GM19043 (cell line): Measurements from ENCODE around the gene MRPL42.
"Not testable (repeated sequence)": the region's sequence is repeated elsewhere in the genome, so short reads cannot be mapped to it uniquely, and the experiment has no call there.

Experiments used
- ATAC-seq: cut with Tn5 transposase; IDR thresholded peaks from one replicate; pipeline ENCODE4 v1.9.1; 2021; ENCODE audit warnings: low read depth; ENCODE audit not compliant: unreplicated experiment

The MRPL42 gene

GRCh38 chr12:93443576-93443975, 23.7 kb upstream of the MRPL42 start:
- ATAC-seq = no peak

GRCh38 chr12:93447555-93448290, 19.6 kb upstream of the MRPL42 start:
- ATAC-seq = no peak

GRCh38 chr12:93448796-93449195, 18.5 kb upstream of the MRPL42 start:
- ATAC-seq = peak; percentile 16

- ATAC-seq = peak; percentile 96
Observed at GRCh38 chr12:93449277-93449676, 18.0 kb upstream of the MRPL42 start.

- ATAC-seq = no peak
Observed at GRCh38 chr12:93451423-93452158, 15.7 kb upstream of the MRPL42 start.

- no peak for ATAC-seq
Observed at GRCh38 chr12:93453633-93454032, 13.7 kb upstream of the MRPL42 start.

- ATAC-seq = no peak
Observed at GRCh38 chr12:93456077-93456476, 11.2 kb upstream of the MRPL42 start.

GRCh38 chr12:93459097-93459496, 8.2 kb upstream of the MRPL42 start:
- ATAC-seq = no peak

- no peak for ATAC-seq
Observed at GRCh38 chr12:93460003-93460402, 7.3 kb upstream of the MRPL42 start.

- ATAC-seq = no peak
Observed at GRCh38 chr12:93460902-93461301, 6.4 kb upstream of the MRPL42 start.

GRCh38 chr12:93461503-93461902, 5.8 kb upstream of the MRPL42 start:
- ATAC-seq = no peak

GRCh38 chr12:93465841-93466240, 1.5 kb upstream of the MRPL42 start:
- no peak for ATAC-seq

GRCh38 chr12:93466625-93467350, 526 bp upstream of the MRPL42 start:
- no peak for ATAC-seq

GRCh38 chr12:93468008-93468371, 676 bp downstream of the MRPL42 start:
- no peak for ATAC-seq

GRCh38 chr12:93469386-93469785, 2.1 kb downstream of the MRPL42 start:
- no peak for ATAC-seq

- ATAC-seq = no peak
Observed at GRCh38 chr12:93476555-93476954, 9.2 kb downstream of the MRPL42 start.

GRCh38 chr12:93482721-93483120, 15.4 kb downstream of the MRPL42 start:
- no peak for ATAC-seq

GRCh38 chr12:93483151-93483807, 16.0 kb downstream of the MRPL42 start:
- no peak for ATAC-seq

- no peak for ATAC-seq
Observed at GRCh38 chr12:93484315-93484981, 17.1 kb downstream of the MRPL42 start.

- not testable (repeated sequence) for ATAC-seq
Observed at GRCh38 chr12:93492808-93493207, 25.5 kb downstream of the MRPL42 start.
